HepG2 (cell line): ENCODE results near the gene STIP1. TPM values are rescaled to one million over a fixed set of nuclear protein-coding genes. Genes with fewer than 3 reads are reported as not detected.

Experiments
- CSRNP2 ChIP-seq: sonication (generic); formaldehyde crosslinking; conservative IDR thresholded peaks from 2 replicates; pipeline ENCODE4 v1.8.0; 2022; ENCODE audit warnings: low read depth, missing genetic modification reagents
- JUNB ChIP-seq: sonication (generic); formaldehyde crosslinking; IDR thresholded peaks from 2 replicates; pipeline ENCODE4 v1.8.0; 2022; ENCODE audit warnings: missing genetic modification reagents, mild to moderate bottlenecking, borderline replicate concordance
- NR0B2 ChIP-seq: sonication (generic); formaldehyde crosslinking; IDR thresholded peaks from 2 replicates; pipeline ENCODE4 v1.4.0; 2020; ENCODE audit warnings: mild to moderate bottlenecking, missing genetic modification reagents
- SMAD1 ChIP-seq: sonication (generic); formaldehyde crosslinking; IDR thresholded peaks from 2 replicates; pipeline ENCODE4 v1.4.0; 2020; ENCODE audit warnings: missing genetic modification reagents, low read depth, mild to moderate bottlenecking, borderline replicate concordance
- SRY ChIP-seq: sonication (generic); formaldehyde crosslinking; IDR thresholded peaks from 2 replicates; pipeline ENCODE4 v1.8.0; 2022; ENCODE audit warnings: mild to moderate bottlenecking, missing genetic modification reagents
- ZBTB33 ChIP-seq: sonication (generic); formaldehyde crosslinking; IDR thresholded peaks from 2 replicates; pipeline ENCODE4 v1.4.0; 2020; ENCODE audit warnings: missing genetic modification reagents
- ZC3H13 ChIP-seq: sonication (generic); formaldehyde crosslinking; IDR thresholded peaks from 2 replicates; pipeline ENCODE4 v1.8.1; 2023; ENCODE audit warnings: mild to moderate bottlenecking, missing genetic modification reagents, moderate library complexity
- ZNF615 ChIP-seq: sonication (generic); formaldehyde crosslinking; IDR thresholded peaks from 2 replicates; pipeline ENCODE4 v1.5.0; 2020; ENCODE audit warnings: mild to moderate bottlenecking, missing genetic modification reagents, borderline replicate concordance
- polyA plus RNA-seq, 8 experiments: library from polyadenylated mRNA; depleted of rRNA in 3 of 8; stranded (reverse) in 7 of 8; unstranded in 1 of 8; fragments of >200 nt; fragmentation: Illumina TruSeq in 4 of 8; extraction: Trizol in 4 of 8; gene quantifications; 2 replicates each; pipeline versions ENCODE4 v1.2.1 to v1.2.3, GENCODE V29; 2011 to 2016; ENCODE audit warnings: low read depth in 4 of 8, missing spikeins in 1 of 8, mixed read lengths in 1 of 8; ENCODE audit not compliant: insufficient read depth in 1 of 8
- total RNA-seq, 5 experiments: library from RNA; depleted of rRNA; stranded (reverse); fragments of >200 nt; fragmentation: Illumina TruSeq; extraction: Trizol; gene quantifications; 2 replicates each; pipeline ENCODE4 v1.2.3, GENCODE V29; 2016; ENCODE audit warnings: low read depth in 1 of 5

STIP1 gene
- total and polyA plus RNA-seq, 2 of the 13 experiments (the other 11 are each of a cell fraction or from before 2014, with no cell fraction given) = 81.1 to 217 TPM

- TF ChIP-seq ZBTB33 (0 out of 2 replicates have a peak, but pooled peaks have one; percentile 21), JUNB (0 out of 2 replicates have a peak, but pooled peaks have one; percentile 12), NR0B2 (CRISPR knock-in tag) (no peak), SRY (CRISPR knock-in tag) (peak; percentile 10; the same call in 1 of the 2 replicates), SMAD1 (CRISPR knock-in tag) (no peak), ZNF615 (CRISPR knock-in tag) (no peak), ZC3H13 (CRISPR knock-in tag) (no peak), CSRNP2 (CRISPR knock-in tag) (no peak)
Observed at GRCh38 chr11:64239662-64240434, 53.9 kb downstream of the STIP1 start (continued).
